HEK293 (cell line): ENCODE measurements around the gene NMT2.

ENCODE experiments used
- CTCF ChIA-PET: fragments of 350-600 bp; formaldehyde crosslinking; extraction: SDS; loops from one replicate; lab custom pipeline; 2021; ENCODE audit warnings: antibody characterized with exemption; lab: Yijun Ruan, JAX
- POLR2A ChIA-PET: fragments of 300-600 bp; formaldehyde crosslinking; extraction: SDS; loops from one replicate; lab custom pipeline; 2020; ENCODE audit warnings: antibody characterized with exemption, inconsistent platforms; lab: Yijun Ruan, JAX
- H3K27ac ChIP-seq: fragments of 200-500 bp; sonication (Bioruptor generic); 2 replicates; pipeline ENCODE4 v1.5.1; 2014; ENCODE audit warnings: low read depth, low read length, control low read depth, inconsistent platforms; ENCODE audit errors: extremely low read depth
- H3K36me3 ChIP-seq, 2 experiments: fragments of 200-500 bp in 1 of 2; sonication (Bioruptor generic) in 1 of 2; 1 replicate in 1 of 2; 2 replicates in 1 of 2; pipeline ENCODE4 v1.5.1; 2014 to 2017; ENCODE audit warnings: inconsistent platforms in 2 of 2, low read length in 2 of 2; ENCODE audit not compliant: control insufficient read depth in 2 of 2, insufficient read depth in 1 of 2
- H3K4me1 ChIP-seq: fragments of 200-500 bp; sonication (Bioruptor generic); 2 replicates; pipeline ENCODE4 v1.5.1; 2014; ENCODE audit warnings: mild to moderate bottlenecking, low read length, inconsistent platforms; ENCODE audit not compliant: control insufficient read depth, insufficient read depth
- H3K4me3 ChIP-seq: 2 replicates; pipeline ENCODE4 v1.5.1; 2011; ENCODE audit warnings: low read depth, mild to moderate bottlenecking, control low read depth, low read length, moderate library complexity
- H3K9me3 ChIP-seq: fragments of 200-500 bp; sonication (Bioruptor generic); 2 replicates; pipeline ENCODE4 v1.5.1; 2014; ENCODE audit warnings: low read depth, low read length, inconsistent platforms; ENCODE audit not compliant: control insufficient read depth, insufficient read depth
- GLI2 ChIP-seq: fragments of 450-650 bp; formaldehyde crosslinking; IDR thresholded peaks from 2 replicates; pipeline ENCODE4; 2017; ENCODE audit warnings: missing biosample characterization, missing genetic modification characterization, low read depth, borderline replicate concordance
- KLF7 ChIP-seq: fragments of 450-650 bp; formaldehyde crosslinking; IDR thresholded peaks from 2 replicates; pipeline ENCODE4 v1.5.1; 2016; ENCODE audit warnings: missing biosample characterization, missing genetic modification characterization, borderline replicate concordance
- KLF9 ChIP-seq: fragments of 450-650 bp; formaldehyde crosslinking; IDR thresholded peaks from 2 replicates; pipeline ENCODE4 v1.5.1; 2016; ENCODE audit warnings: missing biosample characterization, missing genetic modification characterization, low read depth
- PRDM1 ChIP-seq: fragments of 450-650 bp; formaldehyde crosslinking; IDR thresholded peaks from 2 replicates; pipeline ENCODE4; 2016; ENCODE audit warnings: missing biosample characterization, missing genetic modification characterization
- ZBTB1 ChIP-seq: fragments of 450-650 bp; formaldehyde crosslinking; IDR thresholded peaks from 2 replicates; pipeline ENCODE4 v1.5.1; 2016; ENCODE audit warnings: missing biosample characterization, missing genetic modification characterization
- ZNF112 ChIP-seq: fragments of 450-650 bp; formaldehyde crosslinking; IDR thresholded peaks from 2 replicates; pipeline ENCODE4 v1.5.0; 2017; ENCODE audit warnings: missing biosample characterization, missing genetic modification characterization
- ZNF114 ChIP-seq: fragments of 450-650 bp; formaldehyde crosslinking; IDR thresholded peaks from 2 replicates; pipeline ENCODE4 v1.5.0; 2017; ENCODE audit warnings: missing biosample characterization, missing genetic modification characterization
- ZNF214 ChIP-seq: fragments of 450-650 bp; formaldehyde crosslinking; IDR thresholded peaks from 2 replicates; pipeline ENCODE4 v1.5.1; 2017; ENCODE audit warnings: missing biosample characterization, mild to moderate bottlenecking, missing genetic modification characterization, borderline replicate concordance
- ZNF239 ChIP-seq: fragments of 450-650 bp; formaldehyde crosslinking; IDR thresholded peaks from 2 replicates; pipeline ENCODE4 v1.5.1; 2016; ENCODE audit warnings: missing biosample characterization, missing genetic modification characterization
- ZNF350 ChIP-seq: fragments of 450-650 bp; formaldehyde crosslinking; IDR thresholded peaks from 2 replicates; pipeline ENCODE4 v1.5.0; 2017; ENCODE audit warnings: missing biosample characterization, mild to moderate bottlenecking, missing genetic modification characterization
- ZNF433 ChIP-seq: fragments of 450-650 bp; formaldehyde crosslinking; IDR thresholded peaks from 2 replicates; pipeline ENCODE4 v1.5.1; 2016; ENCODE audit warnings: missing biosample characterization, missing genetic modification characterization, low read depth
- TF ChIP-seq, protein P1 (sequence below): fragments of 450-650 bp; formaldehyde crosslinking; IDR thresholded peaks from 2 replicates; pipeline ENCODE4 v1.5.1; 2017; ENCODE audit warnings: missing biosample characterization, missing genetic modification characterization
- TF ChIP-seq, protein P2 (sequence below): fragments of 450-650 bp; formaldehyde crosslinking; IDR thresholded peaks from 2 replicates; pipeline ENCODE4 v1.5.1; 2016; ENCODE audit warnings: missing biosample characterization, missing genetic modification characterization
- TF ChIP-seq, protein P3 (sequence below): fragments of 450-650 bp; formaldehyde crosslinking; conservative IDR thresholded peaks from 2 replicates; pipeline ENCODE4 v1.5.1; 2016; ENCODE audit warnings: low read depth, missing biosample characterization, missing genetic modification characterization
- TF ChIP-seq, protein P4 (sequence below): fragments of 450-650 bp; formaldehyde crosslinking; IDR thresholded peaks from 2 replicates; pipeline ENCODE4 v1.5.1; 2016; ENCODE audit warnings: missing biosample characterization, missing genetic modification characterization
- TF ChIP-seq, protein P5 (sequence below): fragments of 450-650 bp; formaldehyde crosslinking; IDR thresholded peaks from 2 replicates; pipeline ENCODE4 v1.5.1; 2016; ENCODE audit warnings: missing biosample characterization, missing genetic modification characterization
- TF ChIP-seq, protein P6 (sequence below): fragments of 450-650 bp; formaldehyde crosslinking; conservative IDR thresholded peaks from 2 replicates; pipeline ENCODE4 v1.5.1; 2016; ENCODE audit warnings: low read depth, missing biosample characterization, missing genetic modification characterization

The NMT2 gene

DNA sequence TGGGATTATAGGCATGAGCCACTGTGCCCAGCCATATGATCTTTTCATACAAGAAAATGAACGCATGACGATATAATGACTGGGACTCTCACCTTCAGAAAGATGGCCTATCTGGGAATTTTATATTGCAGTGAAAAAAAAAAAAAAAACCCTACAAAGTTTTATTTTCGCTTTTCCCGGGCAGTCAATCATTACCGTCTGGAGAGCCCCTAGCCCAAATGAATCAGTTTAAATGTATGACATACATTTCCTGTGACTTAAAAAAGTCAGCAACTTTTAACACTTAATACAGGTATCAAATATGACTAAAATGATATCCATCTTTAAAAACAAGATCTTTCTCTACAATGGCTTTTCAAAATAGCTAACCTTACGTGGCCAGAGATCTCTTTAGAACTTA is 48.2 kb upstream of the NMT2 start:
- Histone ChIP-seq H3K9me3 (no peaks in the 10 kb centered on the region), H3K27ac (no peak overlapping the region), H3K36me3 (peaks cover 8 to 28% of the 10 kb centered on the region in 2 experiments; a peak in 2 of 3 replicates), H3K4me3 (no peak overlapping the region), H3K4me1 (no peaks in the 10 kb centered on the region)
- TF ChIP-seq, protein P1, sequence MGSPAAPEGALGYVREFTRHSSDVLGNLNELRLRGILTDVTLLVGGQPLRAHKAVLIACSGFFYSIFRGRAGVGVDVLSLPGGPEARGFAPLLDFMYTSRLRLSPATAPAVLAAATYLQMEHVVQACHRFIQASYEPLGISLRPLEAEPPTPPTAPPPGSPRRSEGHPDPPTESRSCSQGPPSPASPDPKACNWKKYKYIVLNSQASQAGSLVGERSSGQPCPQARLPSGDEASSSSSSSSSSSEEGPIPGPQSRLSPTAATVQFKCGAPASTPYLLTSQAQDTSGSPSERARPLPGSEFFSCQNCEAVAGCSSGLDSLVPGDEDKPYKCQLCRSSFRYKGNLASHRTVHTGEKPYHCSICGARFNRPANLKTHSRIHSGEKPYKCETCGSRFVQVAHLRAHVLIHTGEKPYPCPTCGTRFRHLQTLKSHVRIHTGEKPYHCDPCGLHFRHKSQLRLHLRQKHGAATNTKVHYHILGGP: no peak
- TF ChIP-seq ZNF239: no peak
- TF ChIP-seq ZNF114 (tag by site-specific recombination): no peak
- no peak for TF ChIP-seq GLI2 (tag by site-specific recombination)
- TF ChIP-seq, protein P2, sequence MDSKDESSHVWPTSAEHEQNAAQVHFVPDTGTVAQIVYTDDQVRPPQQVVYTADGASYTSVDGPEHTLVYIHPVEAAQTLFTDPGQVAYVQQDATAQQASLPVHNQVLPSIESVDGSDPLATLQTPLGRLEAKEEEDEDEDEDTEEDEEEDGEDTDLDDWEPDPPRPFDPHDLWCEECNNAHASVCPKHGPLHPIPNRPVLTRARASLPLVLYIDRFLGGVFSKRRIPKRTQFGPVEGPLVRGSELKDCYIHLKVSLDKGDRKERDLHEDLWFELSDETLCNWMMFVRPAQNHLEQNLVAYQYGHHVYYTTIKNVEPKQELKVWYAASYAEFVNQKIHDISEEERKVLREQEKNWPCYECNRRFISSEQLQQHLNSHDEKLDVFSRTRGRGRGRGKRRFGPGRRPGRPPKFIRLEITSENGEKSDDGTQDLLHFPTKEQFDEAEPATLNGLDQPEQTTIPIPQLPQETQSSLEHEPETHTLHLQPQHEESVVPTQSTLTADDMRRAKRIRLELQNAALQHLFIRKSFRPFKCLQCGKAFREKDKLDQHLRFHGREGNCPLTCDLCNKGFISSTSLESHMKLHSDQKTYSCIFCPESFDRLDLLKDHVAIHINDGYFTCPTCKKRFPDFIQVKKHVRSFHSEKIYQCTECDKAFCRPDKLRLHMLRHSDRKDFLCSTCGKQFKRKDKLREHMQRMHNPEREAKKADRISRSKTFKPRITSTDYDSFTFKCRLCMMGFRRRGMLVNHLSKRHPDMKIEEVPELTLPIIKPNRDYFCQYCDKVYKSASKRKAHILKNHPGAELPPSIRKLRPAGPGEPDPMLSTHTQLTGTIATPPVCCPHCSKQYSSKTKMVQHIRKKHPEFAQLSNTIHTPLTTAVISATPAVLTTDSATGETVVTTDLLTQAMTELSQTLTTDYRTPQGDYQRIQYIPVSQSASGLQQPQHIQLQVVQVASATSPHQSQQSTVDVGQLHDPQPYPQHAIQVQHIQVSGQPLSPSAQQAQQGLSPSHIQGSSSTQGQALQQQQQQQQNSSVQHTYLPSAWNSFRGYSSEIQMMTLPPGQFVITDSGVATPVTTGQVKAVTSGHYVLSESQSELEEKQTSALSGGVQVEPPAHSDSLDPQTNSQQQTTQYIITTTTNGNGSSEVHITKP (tag by site-specific recombination): no peak
- no peak for TF ChIP-seq ZNF112 (tag by site-specific recombination)
- TF ChIP-seq ZNF214 (tag by site-specific recombination): no peak
- TF ChIP-seq ZBTB1 (tag by site-specific recombination): no peak
- TF ChIP-seq, protein P3, sequence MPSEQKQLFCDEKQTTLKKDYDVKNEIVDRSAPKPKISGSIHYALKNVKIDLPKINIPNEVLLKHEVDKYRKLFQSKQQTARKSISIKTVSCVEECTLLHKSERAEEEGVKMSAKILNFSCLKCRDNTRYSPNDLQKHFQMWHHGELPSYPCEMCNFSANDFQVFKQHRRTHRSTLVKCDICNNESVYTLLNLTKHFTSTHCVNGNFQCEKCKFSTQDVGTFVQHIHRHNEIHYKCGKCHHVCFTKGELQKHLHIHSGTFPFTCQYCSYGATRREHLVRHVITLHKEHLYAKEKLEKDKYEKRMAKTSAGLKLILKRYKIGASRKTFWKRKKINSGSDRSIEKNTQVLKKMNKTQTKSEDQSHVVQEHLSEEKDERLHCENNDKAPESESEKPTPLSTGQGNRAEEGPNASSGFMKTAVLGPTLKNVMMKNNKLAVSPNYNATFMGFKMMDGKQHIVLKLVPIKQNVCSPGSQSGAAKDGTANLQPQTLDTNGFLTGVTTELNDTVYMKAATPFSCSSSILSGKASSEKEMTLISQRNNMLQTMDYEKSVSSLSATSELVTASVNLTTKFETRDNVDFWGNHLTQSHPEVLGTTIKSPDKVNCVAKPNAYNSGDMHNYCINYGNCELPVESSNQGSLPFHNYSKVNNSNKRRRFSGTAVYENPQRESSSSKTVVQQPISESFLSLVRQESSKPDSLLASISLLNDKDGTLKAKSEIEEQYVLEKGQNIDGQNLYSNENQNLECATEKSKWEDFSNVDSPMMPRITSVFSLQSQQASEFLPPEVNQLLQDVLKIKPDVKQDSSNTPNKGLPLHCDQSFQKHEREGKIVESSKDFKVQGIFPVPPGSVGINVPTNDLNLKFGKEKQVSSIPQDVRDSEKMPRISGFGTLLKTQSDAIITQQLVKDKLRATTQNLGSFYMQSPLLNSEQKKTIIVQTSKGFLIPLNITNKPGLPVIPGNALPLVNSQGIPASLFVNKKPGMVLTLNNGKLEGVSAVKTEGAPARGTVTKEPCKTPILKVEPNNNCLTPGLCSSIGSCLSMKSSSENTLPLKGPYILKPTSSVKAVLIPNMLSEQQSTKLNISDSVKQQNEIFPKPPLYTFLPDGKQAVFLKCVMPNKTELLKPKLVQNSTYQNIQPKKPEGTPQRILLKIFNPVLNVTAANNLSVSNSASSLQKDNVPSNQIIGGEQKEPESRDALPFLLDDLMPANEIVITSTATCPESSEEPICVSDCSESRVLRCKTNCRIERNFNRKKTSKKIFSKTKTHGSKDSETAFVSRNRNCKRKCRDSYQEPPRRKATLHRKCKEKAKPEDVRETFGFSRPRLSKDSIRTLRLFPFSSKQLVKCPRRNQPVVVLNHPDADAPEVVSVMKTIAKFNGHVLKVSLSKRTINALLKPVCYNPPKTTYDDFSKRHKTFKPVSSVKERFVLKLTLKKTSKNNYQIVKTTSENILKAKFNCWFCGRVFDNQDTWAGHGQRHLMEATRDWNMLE: no peak
- TF ChIP-seq KLF7 (tag by site-specific recombination): no peak
- TF ChIP-seq PRDM1 (tag by site-specific recombination): no peak
- TF ChIP-seq, protein P4, sequence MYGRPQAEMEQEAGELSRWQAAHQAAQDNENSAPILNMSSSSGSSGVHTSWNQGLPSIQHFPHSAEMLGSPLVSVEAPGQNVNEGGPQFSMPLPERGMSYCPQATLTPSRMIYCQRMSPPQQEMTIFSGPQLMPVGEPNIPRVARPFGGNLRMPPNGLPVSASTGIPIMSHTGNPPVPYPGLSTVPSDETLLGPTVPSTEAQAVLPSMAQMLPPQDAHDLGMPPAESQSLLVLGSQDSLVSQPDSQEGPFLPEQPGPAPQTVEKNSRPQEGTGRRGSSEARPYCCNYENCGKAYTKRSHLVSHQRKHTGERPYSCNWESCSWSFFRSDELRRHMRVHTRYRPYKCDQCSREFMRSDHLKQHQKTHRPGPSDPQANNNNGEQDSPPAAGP (tag by site-specific recombination): no peak
- TF ChIP-seq ZNF433 (tag by site-specific recombination): no peak
- TF ChIP-seq, protein P5, sequence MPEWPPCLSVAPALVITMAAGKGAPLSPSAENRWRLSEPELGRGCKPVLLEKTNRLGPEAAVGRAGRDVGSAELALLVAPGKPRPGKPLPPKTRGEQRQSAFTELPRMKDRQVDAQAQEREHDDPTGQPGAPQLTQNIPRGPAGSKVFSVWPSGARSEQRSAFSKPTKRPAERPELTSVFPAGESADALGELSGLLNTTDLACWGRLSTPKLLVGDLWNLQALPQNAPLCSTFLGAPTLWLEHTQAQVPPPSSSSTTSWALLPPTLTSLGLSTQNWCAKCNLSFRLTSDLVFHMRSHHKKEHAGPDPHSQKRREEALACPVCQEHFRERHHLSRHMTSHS: no peak
- no peak for TF ChIP-seq KLF9 (tag by site-specific recombination)
- TF ChIP-seq, protein P6, sequence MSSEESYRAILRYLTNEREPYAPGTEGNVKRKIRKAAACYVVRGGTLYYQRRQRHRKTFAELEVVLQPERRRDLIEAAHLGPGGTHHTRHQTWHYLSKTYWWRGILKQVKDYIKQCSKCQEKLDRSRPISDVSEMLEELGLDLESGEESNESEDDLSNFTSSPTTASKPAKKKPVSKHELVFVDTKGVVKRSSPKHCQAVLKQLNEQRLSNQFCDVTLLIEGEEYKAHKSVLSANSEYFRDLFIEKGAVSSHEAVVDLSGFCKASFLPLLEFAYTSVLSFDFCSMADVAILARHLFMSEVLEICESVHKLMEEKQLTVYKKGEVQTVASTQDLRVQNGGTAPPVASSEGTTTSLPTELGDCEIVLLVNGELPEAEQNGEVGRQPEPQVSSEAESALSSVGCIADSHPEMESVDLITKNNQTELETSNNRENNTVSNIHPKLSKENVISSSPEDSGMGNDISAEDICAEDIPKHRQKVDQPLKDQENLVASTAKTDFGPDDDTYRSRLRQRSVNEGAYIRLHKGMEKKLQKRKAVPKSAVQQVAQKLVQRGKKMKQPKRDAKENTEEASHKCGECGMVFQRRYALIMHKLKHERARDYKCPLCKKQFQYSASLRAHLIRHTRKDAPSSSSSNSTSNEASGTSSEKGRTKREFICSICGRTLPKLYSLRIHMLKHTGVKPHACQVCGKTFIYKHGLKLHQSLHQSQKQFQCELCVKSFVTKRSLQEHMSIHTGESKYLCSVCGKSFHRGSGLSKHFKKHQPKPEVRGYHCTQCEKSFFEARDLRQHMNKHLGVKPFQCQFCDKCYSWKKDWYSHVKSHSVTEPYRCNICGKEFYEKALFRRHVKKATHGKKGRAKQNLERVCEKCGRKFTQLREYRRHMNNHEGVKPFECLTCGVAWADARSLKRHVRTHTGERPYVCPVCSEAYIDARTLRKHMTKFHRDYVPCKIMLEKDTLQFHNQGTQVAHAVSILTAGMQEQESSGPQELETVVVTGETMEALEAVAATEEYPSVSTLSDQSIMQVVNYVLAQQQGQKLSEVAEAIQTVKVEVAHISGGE (tag by site-specific recombination): no peak
- TF ChIP-seq ZNF350 (tag by site-specific recombination): no peak
- ChIA-PET CTCF (no interaction called here), POLR2A (no interaction called here)
